Measurements from ENCODE around the gene PLAA.

GRCh38 chr9:26888271-26888670 lies 58.8 kb downstream of the PLAA start:
- TF ChIP-seq, protein P1, sequence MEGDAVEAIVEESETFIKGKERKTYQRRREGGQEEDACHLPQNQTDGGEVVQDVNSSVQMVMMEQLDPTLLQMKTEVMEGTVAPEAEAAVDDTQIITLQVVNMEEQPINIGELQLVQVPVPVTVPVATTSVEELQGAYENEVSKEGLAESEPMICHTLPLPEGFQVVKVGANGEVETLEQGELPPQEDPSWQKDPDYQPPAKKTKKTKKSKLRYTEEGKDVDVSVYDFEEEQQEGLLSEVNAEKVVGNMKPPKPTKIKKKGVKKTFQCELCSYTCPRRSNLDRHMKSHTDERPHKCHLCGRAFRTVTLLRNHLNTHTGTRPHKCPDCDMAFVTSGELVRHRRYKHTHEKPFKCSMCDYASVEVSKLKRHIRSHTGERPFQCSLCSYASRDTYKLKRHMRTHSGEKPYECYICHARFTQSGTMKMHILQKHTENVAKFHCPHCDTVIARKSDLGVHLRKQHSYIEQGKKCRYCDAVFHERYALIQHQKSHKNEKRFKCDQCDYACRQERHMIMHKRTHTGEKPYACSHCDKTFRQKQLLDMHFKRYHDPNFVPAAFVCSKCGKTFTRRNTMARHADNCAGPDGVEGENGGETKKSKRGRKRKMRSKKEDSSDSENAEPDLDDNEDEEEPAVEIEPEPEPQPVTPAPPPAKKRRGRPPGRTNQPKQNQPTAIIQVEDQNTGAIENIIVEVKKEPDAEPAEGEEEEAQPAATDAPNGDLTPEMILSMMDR (IDR thresholded peaks at IDR 0.05): no peak
- TF ChIP-seq POLR2A (IDR thresholded peaks at IDR 0.05): no peak

All from suprapubic skin (tissue), 3 donors.